ENCODE measurements around the gene CCT6B.

The CCT6B gene

DNA sequence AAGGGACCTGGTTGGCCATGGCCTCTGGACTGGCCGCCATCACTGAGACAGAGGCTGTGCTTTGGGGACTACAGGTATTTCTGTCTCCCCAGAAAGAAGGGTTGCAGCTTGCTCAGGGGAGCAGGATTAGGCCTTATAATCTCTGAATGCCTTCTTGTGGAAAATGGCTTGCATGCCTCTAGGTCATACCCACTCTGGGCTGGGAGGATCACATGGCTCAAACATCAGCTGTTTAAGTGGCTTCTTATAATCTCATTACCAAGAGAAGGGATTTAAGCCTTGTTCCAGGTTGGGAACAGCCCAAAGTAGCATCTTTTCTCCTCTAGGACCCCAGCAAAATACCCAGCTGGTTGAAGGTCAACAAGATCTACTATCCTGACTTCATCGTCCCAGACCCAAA, 38.2 kb upstream of the CCT6B start:
- no peak for TF ChIP-seq FOXP2 (optimal IDR thresholded peaks at IDR 0.05; ENCODE audit: control extremely low read depth, extremely low read length, insufficient read depth)
- no peak for TF ChIP-seq POLR2AphosphoS5 (IDR thresholded peaks at IDR 0.05; ENCODE audit: borderline replicate concordance, low read depth, low read length)
- TF ChIP-seq EZH2 (IDR thresholded peaks at IDR 0.05) = no peak

GRCh38 chr17:34998205-34998604, 36.9 kb upstream of the CCT6B start:
- Histone ChIP-seq H3K27ac (no peak overlapping the region), H3K4me3 (no peak overlapping the region), H3K9ac (ENCODE audit: insufficient read length) (no peak overlapping the region), H3K36me3 (ENCODE audit: insufficient read depth, low read length) (peaks cover 71% of the 10 kb centered on the region), H3K9me3 (ENCODE audit: low read depth, low read length) (no peaks in the 10 kb centered on the region)
- no peak for DNase-seq (ENCODE audit: low read depth, low spot score)
- TF ChIP-seq FOXP2 (optimal IDR thresholded peaks at IDR 0.05; ENCODE audit: control extremely low read depth, extremely low read length, insufficient read depth) = no peak
- no peak for TF ChIP-seq POLR2AphosphoS5 (IDR thresholded peaks at IDR 0.05; ENCODE audit: borderline replicate concordance, low read depth, low read length)
- TF ChIP-seq EZH2 (IDR thresholded peaks at IDR 0.05) = no peak

More for the DNA sequence above, 38.2 kb upstream of the CCT6B start:
- no peaks in the 10 kb centered on the region for H3K9me3 ChIP-seq (ENCODE audit: low read depth, low read length)
- no peak overlapping the region for H3K9ac ChIP-seq (ENCODE audit: insufficient read length)
- H3K4me3 ChIP-seq = no peak overlapping the region
- H3K27ac ChIP-seq = no peak overlapping the region
- DNase-seq (ENCODE audit: low read depth, low spot score) = no peak
- H3K36me3 ChIP-seq (ENCODE audit: insufficient read depth, low read length) = peaks cover 60% of the 10 kb centered on the region

DNA sequence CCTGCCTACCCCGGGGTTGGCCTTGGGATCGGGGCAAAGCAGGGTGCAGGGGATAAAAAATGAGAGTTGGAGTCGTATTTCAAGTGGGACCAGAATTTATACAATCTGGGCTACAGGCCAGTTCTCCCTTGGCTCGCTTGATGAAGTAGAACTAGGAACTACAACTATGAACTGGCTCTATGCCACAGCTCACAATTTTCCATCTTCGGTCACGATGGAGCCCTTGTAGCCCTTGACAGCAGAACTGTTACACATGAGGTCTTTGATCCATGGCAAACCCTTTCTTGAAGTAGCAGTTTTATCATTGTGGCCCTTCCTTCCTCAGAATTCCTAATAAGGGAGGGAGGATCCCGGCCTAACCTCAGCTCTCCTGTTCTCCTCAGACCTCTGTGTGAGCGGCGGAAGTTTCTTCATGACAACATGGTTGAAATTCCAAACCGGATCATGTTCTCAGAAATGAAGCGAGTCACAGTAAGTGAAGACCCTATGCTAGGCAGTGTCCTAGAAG, 36.1 kb upstream of the CCT6B start:
- H3K9me3 ChIP-seq (ENCODE audit: low read depth, low read length) = no peaks in the 10 kb centered on the region
- peaks cover 66% of the 10 kb centered on the region for H3K36me3 ChIP-seq (ENCODE audit: insufficient read depth, low read length)
- DNase-seq (ENCODE audit: low read depth, low spot score) = no peak
- H3K27ac ChIP-seq = no peak overlapping the region
- H3K4me3 ChIP-seq = no peak overlapping the region
- no peak overlapping the region for H3K9ac ChIP-seq (ENCODE audit: insufficient read length)
- TF ChIP-seq EZH2 (IDR thresholded peaks at IDR 0.05) (no peak), FOXP2 (optimal IDR thresholded peaks at IDR 0.05; ENCODE audit: control extremely low read depth, extremely low read length, insufficient read depth) (no peak), POLR2AphosphoS5 (IDR thresholded peaks at IDR 0.05; ENCODE audit: borderline replicate concordance, low read depth, low read length) (no peak)

GRCh38 chr17:34996422-34997285, 35.4 kb upstream of the CCT6B start:
- TF ChIP-seq FOXP2 (optimal IDR thresholded peaks at IDR 0.05; ENCODE audit: control extremely low read depth, extremely low read length, insufficient read depth) (no peak), EZH2 (IDR thresholded peaks at IDR 0.05) (no peak), POLR2AphosphoS5 (IDR thresholded peaks at IDR 0.05; ENCODE audit: borderline replicate concordance, low read depth, low read length) (no peak)
- Histone ChIP-seq H3K27ac (no peak overlapping the region), H3K36me3 (ENCODE audit: insufficient read depth, low read length) (peaks cover 70% of the 10 kb centered on the region), H3K9ac (ENCODE audit: insufficient read length) (no peak overlapping the region), H3K9me3 (ENCODE audit: low read depth, low read length) (no peaks in the 10 kb centered on the region), H3K4me3 (no peak overlapping the region)
- DNase-seq (ENCODE audit: low read depth, low spot score) = no peak

DNA sequence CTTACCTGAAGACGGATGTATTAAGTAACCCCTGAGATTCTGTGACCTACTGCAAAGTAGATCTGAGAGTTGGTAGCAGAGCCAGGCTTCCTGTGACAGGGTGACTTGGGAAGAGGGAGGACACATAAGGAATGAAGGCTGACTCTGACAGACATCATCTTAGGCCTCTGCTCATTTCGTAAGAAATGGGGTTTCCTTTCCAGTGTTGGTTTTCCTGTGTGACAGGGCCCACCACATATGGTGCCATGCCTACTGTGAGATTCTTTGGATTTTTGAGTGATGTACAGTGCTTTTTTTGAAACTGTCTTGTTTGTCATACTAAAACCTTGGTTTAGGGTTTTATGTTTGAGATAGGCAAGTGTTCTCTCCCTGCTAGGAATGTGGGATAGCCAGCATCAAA, 31.8 kb upstream of the CCT6B start:
- Histone ChIP-seq H3K9ac (ENCODE audit: insufficient read length) (no peak overlapping the region), H3K4me3 (no peak overlapping the region), H3K36me3 (ENCODE audit: insufficient read depth, low read length) (peaks cover 69% of the 10 kb centered on the region), H3K9me3 (ENCODE audit: low read depth, low read length) (no peaks in the 10 kb centered on the region), H3K27ac (no peak overlapping the region)
- DNase-seq (ENCODE audit: low read depth, low spot score) = no peak
- TF ChIP-seq EZH2 (IDR thresholded peaks at IDR 0.05) (no peak), POLR2AphosphoS5 (IDR thresholded peaks at IDR 0.05; ENCODE audit: borderline replicate concordance, low read depth, low read length) (no peak), FOXP2 (optimal IDR thresholded peaks at IDR 0.05; ENCODE audit: control extremely low read depth, extremely low read length, insufficient read depth) (no peak)

DNA sequence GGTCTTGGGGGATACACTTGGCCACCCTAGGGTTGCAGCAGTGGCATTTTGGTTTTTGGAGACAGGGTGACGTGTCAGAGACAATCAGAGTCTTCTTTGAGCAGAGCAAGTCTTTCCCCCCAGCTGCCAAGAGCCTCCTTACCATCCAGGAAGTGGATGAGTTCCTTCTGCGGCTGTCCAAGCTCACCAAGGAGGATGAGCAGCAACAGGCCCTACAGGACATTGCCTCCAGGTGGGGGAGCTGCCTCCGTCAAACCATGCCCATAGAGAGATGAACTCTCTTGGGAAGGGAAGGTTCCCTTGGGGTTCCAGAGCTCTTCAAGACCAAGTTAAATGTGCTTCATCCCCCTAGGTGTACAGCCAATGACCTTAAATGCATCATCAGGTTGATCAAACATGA, 30.3 kb upstream of the CCT6B start:
- no peak for DNase-seq (ENCODE audit: low read depth, low spot score)
- Histone ChIP-seq H3K27ac (no peak overlapping the region), H3K9me3 (ENCODE audit: low read depth, low read length) (no peaks in the 10 kb centered on the region), H3K36me3 (ENCODE audit: insufficient read depth, low read length) (peaks cover 71% of the 10 kb centered on the region), H3K9ac (ENCODE audit: insufficient read length) (no peak overlapping the region), H3K4me3 (no peak overlapping the region)
- TF ChIP-seq EZH2 (IDR thresholded peaks at IDR 0.05) (no peak), POLR2AphosphoS5 (IDR thresholded peaks at IDR 0.05; ENCODE audit: borderline replicate concordance, low read depth, low read length) (no peak)

DNA sequence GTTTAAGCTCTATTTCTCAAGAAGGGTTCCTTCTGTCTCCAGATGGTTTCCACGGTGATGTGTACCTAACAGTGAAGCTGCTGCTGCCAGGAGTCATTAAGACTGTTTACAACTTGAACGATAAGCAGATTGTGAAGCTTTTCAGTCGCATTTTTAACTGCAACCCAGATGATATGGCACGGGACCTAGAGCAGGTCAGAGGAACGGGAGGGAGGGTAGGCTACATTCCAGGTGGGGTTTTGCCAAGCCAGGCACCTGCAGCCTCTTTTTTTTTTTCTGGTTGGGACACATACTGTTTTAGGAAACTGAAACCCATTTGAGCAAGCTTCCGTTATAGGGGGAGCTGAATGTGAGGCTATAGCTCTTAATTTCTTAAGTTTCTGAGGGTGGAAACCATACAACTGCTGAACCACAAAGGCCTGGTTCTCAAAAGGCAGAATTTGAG, 29.7 kb upstream of the CCT6B start:
- H3K4me3 ChIP-seq = no peak overlapping the region
- no peak for TF ChIP-seq POLR2AphosphoS5 (IDR thresholded peaks at IDR 0.05; ENCODE audit: borderline replicate concordance, low read depth, low read length)
- no peak for TF ChIP-seq FOXP2 (optimal IDR thresholded peaks at IDR 0.05; ENCODE audit: control extremely low read depth, extremely low read length, insufficient read depth)
- TF ChIP-seq EZH2 (IDR thresholded peaks at IDR 0.05) = no peak
- peaks cover 70% of the 10 kb centered on the region for H3K36me3 ChIP-seq (ENCODE audit: insufficient read depth, low read length)
- no peak for DNase-seq (ENCODE audit: low read depth, low spot score)
- no peak overlapping the region for H3K27ac ChIP-seq
- H3K9ac ChIP-seq (ENCODE audit: insufficient read length) = no peak overlapping the region
- no peaks in the 10 kb centered on the region for H3K9me3 ChIP-seq (ENCODE audit: low read depth, low read length)

GRCh38 chr17:34989473-34989872, 28.2 kb upstream of the CCT6B start:
- no peak for DNase-seq (ENCODE audit: low read depth, low spot score)
- TF ChIP-seq FOXP2 (optimal IDR thresholded peaks at IDR 0.05; ENCODE audit: control extremely low read depth, extremely low read length, insufficient read depth) (no peak), POLR2AphosphoS5 (IDR thresholded peaks at IDR 0.05; ENCODE audit: borderline replicate concordance, low read depth, low read length) (no peak), EZH2 (IDR thresholded peaks at IDR 0.05) (no peak)
- no peak overlapping the region for H3K27ac ChIP-seq
- H3K9me3 ChIP-seq (ENCODE audit: low read depth, low read length) = no peaks in the 10 kb centered on the region
- no peak overlapping the region for H3K9ac ChIP-seq (ENCODE audit: insufficient read length)
- no peak overlapping the region for H3K4me3 ChIP-seq
- H3K36me3 ChIP-seq (ENCODE audit: insufficient read depth, low read length) = peaks cover 64% of the 10 kb centered on the region

Measured in SK-N-MC (cell line).